GM12872 (cell line): Measurements from ENCODE around the gene JAKMIP1.
A peak's percentile ranks its signal among the peaks of the same experiment; 100 is the strongest.

Experiments
- TF ChIP-seq, protein P1 (sequence below): IDR thresholded peaks from 3 replicates; pipeline ENCODE4 v1.5.1; 2011; ENCODE audit warnings: low read depth, mild to moderate bottlenecking, low read length, moderate library complexity; ENCODE audit not compliant: insufficient read depth

The JAKMIP1 gene

GRCh38 chr4:6079965-6080364 is 120.4 kb downstream of the JAKMIP1 start:
- TF ChIP-seq, protein P1, sequence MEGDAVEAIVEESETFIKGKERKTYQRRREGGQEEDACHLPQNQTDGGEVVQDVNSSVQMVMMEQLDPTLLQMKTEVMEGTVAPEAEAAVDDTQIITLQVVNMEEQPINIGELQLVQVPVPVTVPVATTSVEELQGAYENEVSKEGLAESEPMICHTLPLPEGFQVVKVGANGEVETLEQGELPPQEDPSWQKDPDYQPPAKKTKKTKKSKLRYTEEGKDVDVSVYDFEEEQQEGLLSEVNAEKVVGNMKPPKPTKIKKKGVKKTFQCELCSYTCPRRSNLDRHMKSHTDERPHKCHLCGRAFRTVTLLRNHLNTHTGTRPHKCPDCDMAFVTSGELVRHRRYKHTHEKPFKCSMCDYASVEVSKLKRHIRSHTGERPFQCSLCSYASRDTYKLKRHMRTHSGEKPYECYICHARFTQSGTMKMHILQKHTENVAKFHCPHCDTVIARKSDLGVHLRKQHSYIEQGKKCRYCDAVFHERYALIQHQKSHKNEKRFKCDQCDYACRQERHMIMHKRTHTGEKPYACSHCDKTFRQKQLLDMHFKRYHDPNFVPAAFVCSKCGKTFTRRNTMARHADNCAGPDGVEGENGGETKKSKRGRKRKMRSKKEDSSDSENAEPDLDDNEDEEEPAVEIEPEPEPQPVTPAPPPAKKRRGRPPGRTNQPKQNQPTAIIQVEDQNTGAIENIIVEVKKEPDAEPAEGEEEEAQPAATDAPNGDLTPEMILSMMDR = no peak

DNA sequence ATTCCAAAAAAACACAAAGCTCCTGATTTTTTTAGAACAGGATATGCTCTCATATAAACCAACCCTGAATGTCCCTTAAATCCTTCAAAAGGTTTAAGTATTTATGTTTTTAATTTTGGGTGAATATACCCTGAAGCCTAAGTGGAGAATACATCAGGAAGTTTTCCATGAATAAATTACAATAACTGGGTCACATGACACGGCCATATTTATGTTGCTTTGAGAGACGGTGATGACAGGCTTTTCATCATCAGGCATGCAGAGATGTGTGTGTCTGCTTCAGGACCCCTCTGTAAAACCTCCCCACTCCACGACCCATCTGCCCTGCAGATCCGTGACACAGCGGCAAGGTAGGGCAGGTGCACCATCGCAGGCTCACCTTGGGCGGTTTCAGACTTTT is 121.8 kb downstream of the JAKMIP1 start:
- TF ChIP-seq, protein P1 = no peak

DNA sequence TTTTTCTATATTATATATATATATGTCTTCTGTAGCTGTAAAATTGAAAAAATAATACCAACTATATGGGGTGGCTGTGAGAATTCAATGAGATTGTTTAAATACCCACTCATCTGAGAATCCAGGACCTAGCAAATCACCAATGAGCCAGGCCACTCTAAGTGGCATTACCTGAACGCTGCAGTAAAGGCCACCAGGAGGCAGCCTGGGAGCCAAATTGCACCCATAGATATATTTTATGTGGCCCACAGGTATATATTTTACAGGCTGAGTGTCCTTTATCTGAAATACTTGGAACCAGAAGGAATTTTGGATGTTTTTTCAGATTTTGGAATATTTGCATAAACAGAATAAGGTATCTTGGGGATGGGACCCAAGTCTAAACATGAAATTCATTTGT is 124.0 kb downstream of the JAKMIP1 start:
- TF ChIP-seq, protein P1 = peak; percentile 40; the same call in 2 of the 3 replicates

- TF ChIP-seq, protein P1 = no peak
These were observed 125.6 kb downstream of the JAKMIP1 start for GRCh38 chr4:6074758-6075157.

DNA sequence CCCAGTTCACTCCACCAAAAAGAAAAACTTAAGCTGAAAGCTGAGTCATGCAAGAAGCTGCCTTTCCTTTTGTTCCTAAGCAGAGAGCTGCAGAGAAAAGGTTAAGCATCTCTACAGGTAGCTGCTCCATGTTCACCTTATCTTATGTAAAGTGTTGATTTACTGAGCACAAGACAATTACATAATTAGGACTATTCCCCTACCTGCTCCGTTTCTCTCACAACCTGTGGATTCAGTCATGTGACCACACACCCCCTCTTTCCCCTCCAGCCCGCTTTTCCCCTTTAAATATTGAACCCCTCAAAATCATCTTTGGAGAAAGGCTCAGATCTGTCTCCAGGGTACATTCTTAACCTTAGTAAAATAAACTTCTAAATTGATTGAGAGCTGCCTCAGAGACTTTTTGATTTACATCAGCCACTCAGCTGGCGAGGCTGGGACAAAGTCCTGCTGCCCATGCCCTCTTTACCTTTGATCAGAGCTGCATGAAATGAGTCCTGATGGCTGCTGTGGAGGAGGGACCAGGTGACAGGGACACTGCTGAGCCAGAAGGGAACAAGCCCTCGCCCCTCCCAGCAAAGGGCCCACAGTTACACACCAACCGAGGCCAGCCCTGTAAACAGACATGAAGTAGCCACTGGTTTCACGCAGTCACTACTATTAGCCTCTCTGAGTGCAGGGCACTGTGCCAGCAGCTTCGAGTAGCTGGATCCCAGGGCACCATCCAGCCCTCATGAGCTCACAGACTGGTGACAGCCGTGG is 128.2 kb downstream of the JAKMIP1 start:
- TF ChIP-seq, protein P1 = no peak

DNA sequence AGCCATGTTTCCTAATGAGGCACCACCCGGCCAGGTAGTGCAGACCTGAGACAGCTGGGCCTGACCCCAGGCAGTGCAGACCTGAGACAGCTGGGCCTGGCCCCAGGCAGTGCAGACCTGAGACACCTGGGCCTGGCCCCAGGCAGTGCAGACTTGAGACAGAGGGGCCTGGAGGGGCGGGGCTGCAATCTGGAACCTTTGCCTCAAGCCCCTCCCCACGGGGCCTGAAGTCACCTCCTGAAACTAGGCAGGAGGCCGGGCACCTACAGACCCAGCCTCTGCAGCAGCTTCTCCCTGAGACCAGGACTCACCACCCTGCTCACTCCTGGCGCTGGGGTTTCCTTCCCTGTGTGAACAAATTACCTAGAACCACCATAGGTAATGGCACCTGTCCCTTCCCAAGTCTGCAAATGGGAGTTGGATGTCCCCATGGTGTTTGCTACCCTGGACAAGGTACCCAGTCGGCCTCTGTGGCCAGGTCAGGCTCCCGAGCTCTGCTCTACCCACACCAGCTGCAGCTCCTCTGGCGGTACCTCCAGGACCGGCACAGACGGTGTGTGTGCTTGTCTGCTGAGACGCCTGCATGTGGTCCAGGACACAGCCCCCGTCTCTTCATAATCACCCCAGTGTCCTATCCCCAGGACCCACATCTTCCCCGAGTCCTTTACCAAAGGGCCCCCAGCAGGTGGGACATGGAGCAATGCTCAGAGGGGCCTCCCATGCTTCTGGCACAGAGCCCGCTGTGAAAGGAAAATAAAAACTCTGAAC is 129.0 kb downstream of the JAKMIP1 start:
- TF ChIP-seq, protein P1 = no peak

DNA sequence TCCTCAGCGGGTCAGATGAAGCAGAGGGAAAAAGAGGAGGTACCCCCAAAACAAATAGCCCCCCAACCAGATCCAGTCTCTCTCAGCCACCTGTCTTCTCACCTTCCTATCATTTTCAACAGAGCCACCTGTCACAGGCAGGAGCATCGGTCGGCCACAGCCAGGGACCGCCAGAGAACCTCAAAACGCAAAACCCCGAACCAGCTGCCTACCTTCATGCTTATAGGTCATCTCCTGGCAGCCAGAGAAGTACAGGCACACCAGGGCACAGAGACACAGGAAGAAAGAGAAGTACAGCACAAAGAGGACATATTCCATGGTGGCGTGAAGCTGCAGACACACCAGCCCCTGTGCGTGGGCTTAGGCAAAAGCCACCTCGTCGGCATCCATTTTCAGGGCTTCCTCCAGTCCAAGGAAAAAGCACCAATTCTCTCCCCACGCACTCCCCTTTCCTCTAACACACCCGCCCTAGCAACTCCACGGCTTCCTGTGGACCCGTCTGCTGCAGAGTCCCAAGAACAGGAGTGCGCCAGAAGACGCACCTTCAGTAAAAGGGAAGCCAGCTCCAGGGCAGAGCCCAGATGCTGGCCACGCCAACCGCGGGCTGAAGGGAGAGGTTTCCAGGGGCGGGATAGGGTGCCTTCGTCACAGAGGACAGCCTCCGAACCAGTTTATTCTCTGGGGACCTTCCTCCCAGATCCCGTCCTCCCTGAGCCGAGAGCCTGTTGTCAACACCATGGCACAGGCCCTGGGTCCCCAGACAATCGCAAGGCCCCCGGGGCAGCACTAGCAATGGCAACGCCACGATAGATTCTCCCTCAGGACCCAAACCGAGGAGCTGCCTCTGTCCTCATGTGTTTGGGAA is 130.3 kb downstream of the JAKMIP1 start:
- TF ChIP-seq, protein P1 = no peak
